Breast epithelium (tissue), 3 donors: ENCODE results near the gene KCNAB3.
A peak's percentile ranks its signal among the peaks of the same experiment; 100 is the strongest.

ENCODE experiments used
- POLR2AphosphoS5 ChIP-seq, 3 donors: sonication (generic); formaldehyde crosslinking; IDR thresholded peaks; one replicate each; pipeline ENCODE4 v1.6.1; 2017; ENCODE audit warnings: antibody characterized with exemption in 3 of 3
- TF ChIP-seq, protein P1 (sequence below), 3 donors: fragments of 450-650 bp; IDR thresholded peaks; one replicate each; pipeline ENCODE4 v1.5.1; 2016 to 2017; ENCODE audit warnings: antibody characterized with exemption in 3 of 3, mild to moderate bottlenecking in 3 of 3, moderate library complexity in 3 of 3

DNA sequence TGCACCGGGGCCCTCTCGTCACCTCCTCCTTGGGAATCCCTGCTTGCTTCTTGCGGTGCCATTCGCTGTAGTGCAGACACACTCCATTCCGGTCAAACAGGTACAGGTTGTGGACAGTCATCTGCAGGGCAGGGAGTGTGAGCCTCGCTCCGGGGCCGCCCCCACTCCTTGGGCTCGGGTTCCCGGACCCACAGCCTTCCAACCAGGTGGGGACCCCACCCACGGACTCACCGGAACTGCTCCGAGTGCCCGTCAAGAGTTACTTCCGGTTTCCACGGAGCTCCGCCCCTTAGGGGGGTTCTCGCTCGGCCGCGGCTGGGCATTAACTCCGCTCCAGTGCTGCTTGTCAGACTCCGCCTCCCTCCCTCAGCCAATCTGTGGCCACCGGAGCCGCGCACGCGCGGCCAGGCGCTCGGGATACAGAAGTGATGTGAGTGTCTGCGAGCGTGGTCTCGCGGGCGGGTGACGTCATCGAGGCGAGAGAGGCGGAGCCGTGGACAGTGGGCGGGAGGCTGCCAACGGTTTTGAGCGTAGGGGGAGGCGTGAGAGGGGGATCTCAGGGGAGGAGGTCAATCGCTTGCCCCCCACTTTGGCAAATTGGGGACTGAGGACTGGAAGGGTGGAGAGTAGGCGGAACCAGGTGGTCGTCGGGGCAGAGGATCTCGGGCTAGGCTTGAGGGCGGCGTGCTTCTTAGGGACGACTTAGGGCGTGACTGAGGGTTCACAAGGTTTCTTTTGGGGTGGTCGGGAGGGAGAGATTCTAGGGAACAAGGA is 2.2 kb upstream of the KCNAB3 start, which contains the start of the genes CNTROB and TRAPPC1:
- TF ChIP-seq, protein P1, sequence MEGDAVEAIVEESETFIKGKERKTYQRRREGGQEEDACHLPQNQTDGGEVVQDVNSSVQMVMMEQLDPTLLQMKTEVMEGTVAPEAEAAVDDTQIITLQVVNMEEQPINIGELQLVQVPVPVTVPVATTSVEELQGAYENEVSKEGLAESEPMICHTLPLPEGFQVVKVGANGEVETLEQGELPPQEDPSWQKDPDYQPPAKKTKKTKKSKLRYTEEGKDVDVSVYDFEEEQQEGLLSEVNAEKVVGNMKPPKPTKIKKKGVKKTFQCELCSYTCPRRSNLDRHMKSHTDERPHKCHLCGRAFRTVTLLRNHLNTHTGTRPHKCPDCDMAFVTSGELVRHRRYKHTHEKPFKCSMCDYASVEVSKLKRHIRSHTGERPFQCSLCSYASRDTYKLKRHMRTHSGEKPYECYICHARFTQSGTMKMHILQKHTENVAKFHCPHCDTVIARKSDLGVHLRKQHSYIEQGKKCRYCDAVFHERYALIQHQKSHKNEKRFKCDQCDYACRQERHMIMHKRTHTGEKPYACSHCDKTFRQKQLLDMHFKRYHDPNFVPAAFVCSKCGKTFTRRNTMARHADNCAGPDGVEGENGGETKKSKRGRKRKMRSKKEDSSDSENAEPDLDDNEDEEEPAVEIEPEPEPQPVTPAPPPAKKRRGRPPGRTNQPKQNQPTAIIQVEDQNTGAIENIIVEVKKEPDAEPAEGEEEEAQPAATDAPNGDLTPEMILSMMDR (IDR thresholded peaks at IDR 0.05) = peak in 1 of 3 donors; percentile 11
- peak; percentile 57 to 92 (median 59) for TF ChIP-seq POLR2AphosphoS5 (IDR thresholded peaks at IDR 0.05)
